Stimulated activated CD8-positive, alpha-beta memory T cell treated with anti-CD3 and anti-CD28 coated beads, Interleukin-4, amount 100 ng/mL, for 24 hours (primary cell): ENCODE results near the gene RETN.

ENCODE experiments used
- DNase-seq: peaks from one replicate; pipeline ENCODE4 v3.0.0-alpha.2; 2020; ENCODE audit warnings: low read depth

RETN gene

DNA sequence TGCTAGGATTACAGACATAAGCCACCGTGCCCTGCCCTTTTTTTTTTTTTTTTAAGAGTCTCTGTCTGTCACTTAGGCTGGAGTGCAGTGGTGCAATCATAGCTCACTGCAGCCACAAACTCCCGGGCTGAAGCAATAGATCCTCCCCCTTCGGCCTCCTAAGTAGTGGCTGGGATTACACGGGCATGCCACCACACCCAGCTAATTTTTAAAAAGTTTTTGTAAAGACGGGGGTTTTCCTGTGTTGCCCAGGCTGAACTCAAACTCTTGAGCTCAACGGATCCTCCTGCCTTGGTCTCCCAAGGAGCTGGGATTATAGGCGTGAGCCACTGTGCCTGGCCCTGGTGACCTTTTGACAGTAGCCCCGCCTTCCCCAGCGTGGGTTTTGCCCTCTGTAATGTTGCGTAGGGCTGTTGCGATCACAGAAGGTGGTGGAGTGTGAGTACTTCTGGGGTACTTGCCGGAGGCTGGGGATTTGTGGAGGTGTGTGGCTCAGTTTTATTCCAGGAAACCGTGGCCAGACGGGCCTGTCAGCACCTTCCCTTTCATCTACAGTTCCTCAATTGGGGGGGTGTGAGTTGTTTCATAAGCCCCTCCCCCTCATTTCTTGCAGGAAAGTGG is 11.6 kb upstream of the RETN start:
- DNase-seq, result peak; percentile 26

DNA sequence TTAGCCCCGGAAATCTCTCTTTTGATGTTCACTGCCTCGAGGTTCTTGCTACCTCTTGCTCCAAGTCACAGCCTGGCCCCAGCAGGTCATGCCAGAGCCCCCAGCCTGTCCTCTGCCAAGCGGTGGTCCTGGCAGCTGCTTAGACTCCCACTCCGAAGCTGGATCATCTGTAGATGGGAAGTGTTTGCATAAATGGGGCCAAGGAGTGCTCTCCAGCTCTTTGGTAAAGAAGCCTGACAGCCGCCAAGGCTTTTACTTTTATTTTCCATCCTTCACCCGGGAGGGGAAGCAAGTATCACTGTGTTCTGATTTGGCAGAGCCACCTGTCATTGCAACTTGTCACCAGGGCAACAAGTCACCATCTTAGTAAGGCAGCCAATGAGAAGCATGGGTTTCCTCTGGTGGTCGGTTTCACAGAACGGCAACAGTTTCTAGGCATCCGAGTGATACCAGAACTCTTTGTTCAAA is 10.6 kb upstream of the RETN start:
- DNase-seq, result no peak

DNA sequence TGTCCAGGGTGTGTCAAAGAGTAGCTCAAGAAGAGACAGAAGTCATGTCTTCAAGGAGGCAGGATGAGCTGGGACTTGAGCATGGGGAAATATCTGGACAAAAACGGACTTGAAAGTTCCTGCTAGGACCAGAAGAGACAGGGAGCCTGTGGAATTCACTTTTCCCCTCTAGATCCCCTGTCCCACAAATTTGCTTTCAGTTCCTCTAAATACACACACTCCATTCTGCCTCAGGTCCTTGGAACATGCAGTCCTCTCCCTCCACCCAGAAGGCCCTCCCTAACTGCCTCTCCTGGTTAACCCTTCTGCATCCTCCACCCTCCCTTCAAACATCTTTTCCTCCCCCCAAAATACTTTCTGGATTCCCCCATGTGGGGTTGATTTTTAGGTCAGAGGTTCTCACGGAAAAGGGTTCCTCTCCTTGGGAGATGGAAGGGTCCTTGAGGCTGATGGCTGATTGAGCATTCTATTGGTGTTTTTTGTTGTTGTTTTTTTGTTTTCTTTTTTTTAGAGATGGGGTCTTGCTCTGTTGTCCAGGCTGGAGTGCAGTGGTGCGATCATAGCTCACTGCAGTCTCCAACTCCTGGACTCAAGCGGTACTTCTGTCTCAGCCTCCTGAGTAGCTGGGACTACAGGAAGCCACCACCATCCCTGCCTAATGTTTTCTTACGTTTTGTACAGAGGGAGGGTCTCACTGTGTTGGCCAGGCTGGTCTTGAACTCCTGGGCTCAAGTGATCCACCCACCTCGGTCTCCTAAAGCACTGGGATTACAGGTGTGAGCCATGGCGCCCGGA is 6.9 kb upstream of the RETN start:
- no peak for DNase-seq

DNA sequence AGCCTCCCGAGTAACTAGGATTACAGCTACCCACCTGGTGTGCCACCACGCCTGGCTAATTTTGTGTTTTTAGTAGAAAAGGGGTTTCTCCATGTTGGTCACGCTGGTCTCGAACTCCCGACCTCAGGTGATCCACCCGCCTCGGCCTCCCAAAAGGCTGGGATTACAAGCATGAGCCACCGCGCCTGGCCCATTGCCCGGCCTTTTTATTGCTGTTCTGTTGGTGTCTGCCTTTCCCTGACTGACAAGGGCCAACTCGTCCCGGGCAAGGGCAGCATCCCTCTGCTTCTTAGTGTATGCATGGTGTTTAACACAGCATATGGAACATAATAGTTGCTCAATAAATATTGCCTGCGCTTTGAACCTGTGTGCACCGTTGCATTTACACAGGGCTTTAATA is 6.2 kb upstream of the RETN start:
- DNase-seq, result no peak

DNA sequence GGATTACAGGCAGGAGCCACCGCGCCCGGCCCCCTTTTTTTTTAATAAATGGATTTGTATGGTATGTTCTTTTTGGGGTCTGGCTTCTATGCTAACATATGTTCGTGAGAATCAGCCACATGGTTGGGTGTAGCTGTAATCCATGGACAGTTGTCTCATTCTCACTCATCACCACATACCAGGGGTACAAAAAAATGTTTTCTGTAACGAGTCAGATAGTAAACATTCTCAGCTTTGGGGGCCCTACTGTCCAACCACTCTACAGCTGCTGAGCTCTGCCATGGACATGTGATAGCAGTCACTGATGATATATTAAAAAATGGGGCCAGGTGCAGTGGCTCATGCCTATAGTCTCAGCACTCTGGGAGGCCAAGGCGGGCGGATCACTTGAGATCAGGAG is 5.1 kb upstream of the RETN start:
- no peak for DNase-seq

DNA sequence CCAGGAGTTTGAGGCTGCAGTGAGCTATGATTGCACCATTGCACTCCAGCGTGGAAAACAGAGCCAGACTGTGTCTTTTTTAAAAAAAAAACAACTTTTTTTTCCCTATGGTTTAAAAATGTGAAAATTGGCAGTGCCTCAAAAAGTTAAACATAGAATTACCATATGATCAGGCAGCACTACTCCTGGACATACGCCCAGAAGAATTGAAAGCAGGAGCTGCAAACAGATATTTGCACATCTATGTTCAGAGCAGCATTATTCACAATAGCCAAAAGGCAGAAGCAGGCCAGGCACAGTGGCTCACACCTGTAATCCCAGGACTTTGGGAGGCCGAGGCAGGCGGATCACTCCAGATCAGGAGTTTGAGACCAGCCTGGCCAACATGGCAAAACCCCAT is 3.8 kb upstream of the RETN start:
- no peak for DNase-seq

DNA sequence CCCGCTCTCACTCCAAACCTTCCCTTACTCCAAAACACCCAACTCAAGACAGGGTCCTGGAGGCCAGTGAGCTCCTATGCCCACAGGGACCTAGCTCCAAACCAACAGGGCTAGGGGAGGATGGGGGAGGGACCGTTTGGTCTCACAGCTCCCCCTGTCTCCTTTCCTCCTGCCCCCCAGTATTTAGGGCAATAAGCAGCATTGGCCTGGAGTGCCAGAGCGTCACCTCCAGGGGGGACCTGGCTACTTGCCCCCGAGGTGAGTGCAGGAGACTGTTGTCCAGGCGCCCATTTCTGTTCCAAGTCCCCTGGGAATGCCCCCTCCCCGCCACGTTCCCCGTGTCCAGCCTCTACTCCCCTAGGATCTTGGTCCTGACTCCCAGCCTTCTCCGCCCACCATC is 792 bp downstream of the RETN start:
- DNase-seq, result no peak

DNA sequence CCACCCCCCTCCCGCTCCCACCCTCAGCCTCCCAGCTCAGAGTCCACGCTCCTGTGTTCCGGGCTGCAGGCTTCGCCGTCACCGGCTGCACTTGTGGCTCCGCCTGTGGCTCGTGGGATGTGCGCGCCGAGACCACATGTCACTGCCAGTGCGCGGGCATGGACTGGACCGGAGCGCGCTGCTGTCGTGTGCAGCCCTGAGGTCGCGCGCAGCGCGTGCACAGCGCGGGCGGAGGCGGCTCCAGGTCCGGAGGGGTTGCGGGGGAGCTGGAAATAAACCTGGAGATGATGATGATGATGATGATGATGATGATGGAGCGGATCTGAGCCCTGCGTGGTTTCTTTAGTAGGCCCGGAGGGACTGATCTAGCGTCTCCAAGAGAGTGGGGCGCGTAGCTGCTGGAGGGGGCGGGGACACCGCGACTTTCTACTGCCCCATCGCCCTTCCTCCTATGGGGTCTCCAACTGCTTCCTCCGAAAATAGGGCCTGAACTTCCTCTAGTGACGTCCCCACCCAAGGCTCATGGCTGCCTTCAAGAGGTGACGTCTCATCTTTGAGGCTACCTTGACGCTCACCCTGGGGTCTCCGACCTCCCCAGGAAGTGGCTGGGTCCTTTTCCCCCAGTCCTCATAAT is 1.4 kb downstream of the RETN start:
- no peak for DNase-seq

DNA sequence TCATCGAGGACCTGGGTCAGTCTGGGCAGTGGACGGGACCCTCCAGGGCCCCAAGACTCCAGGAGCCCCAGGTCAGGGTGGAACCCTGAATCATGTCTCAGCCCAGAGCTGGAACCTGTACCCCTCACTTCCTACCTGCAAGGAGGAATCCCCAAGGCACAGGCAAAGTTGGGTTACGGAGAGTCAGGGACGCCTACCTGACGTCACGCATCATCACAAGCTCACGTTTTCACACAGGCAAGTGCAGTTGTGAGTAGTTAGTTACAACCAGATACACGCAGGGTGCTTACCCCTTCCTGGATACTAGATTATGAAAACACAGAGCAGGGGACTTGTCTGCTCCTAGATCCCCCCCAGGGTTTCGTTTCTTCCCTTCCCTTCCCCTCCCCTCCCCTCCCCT is 1.9 kb downstream of the RETN start:
- no peak for DNase-seq

DNA sequence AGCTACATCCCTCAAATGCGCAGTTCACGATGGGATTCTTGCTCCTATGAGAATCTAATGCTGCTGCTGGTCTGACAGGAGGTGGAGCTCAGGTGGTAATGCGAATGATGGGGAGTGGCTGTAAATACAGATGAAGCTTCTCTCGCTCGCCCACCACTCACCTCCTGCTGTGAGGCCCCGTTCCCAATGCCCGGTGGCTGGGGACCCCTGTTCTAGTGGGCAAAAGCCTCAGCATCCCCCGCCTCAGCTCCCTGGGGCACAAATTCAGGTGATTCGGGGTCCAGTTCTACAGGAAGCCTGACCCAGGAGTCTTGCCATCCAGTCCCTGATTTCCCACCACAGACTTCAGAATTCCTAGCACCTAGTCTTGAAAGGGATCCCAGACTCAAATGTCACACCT is 3.7 kb downstream of the RETN start:
- no peak for DNase-seq

DNA sequence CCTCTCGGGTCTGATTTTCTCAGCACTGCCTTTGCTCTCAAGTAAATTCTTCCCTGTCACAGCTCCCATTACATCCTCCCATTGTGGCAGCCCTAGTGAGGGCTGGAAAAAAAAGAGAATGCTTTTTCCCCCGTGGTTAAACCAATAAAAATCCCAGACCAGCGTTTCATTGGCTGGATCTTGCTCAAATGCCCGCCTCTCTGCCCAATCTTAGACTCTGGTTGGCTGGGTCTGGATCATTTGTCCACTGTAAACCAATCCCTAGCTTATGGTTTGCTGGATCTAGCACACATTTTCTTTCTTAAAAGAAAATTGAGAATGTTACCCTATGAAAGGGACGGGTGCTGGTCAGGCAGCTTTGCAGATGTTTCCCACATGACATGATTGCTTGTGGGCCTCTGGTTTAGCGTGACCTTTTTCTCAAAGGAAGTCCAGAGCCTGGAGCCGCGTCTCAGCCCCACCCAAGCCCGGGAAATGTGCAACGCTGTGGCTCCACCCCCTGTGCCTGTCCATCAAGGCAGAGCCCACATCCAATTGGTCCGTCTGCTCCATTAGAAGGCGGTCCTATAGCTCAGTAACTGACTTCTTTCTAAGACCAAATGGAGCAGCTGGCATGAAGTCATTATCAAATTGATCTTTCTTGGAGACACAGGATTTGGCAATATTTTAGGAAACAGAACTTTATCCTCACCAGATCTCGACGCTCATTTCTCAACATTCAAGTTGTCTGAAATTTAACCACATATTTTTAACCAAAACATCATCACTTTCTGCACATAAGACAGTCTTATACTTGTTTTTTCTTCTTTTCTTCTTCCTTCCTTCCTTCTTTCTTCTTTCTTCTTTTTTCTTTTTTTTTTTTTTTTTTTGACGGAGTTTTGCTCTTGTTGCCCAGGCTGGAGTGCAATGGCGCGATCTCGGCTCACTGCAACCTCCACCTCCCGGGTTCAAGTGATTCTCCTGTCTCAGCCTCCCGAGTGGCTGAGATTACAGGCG is 5.5 kb downstream of the RETN start:
- no peak for DNase-seq

DNA sequence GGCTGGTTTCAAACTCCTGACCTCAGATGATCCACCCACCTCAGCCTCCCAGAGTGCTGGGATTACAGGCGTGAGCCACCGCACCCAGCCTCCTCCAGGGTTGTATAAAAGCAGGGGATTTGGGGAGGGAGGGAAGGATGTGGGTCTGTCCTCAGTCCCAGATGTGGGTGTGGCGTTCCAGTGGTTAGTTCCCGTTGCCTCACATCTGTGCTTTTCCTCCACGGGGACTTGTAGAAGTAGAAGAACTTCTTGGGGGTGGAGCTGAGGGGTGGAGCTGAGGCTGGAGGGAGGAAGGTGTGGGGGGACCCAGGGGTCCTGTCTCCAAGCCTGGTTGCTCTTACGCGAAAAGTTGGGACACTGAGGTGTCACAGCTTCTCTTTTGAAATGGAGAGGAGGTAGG is 7.5 kb downstream of the RETN start:
- DNase-seq, result no peak

DNA sequence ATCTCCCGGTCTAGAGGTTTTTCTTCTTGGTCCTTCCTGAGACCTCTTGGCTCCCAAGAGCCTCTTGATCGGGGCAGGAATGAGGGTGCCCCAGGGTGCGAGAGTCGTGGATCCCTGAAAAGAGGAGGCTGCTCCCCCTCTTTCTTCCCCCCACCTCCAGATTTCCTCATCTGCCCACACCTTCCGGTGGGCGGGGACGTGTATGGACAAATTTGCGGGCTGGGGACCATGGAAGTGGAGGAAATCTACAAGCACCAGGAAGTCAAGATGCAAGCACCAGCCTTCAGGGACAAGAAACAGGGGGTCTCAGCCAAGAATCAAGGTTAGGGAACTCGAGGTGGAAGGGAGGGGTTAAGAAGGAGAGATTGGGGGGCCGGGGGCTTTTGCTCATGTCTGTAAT is 8.0 kb downstream of the RETN start, which contains the start of gene MCEMP1:
MCEMP1 (plus strand) TSS at position 237 of the 400 bp plus-strand sequence; CDS start at position 268, 31 bp downstream.
- DNase-seq, result no peak

DNA sequence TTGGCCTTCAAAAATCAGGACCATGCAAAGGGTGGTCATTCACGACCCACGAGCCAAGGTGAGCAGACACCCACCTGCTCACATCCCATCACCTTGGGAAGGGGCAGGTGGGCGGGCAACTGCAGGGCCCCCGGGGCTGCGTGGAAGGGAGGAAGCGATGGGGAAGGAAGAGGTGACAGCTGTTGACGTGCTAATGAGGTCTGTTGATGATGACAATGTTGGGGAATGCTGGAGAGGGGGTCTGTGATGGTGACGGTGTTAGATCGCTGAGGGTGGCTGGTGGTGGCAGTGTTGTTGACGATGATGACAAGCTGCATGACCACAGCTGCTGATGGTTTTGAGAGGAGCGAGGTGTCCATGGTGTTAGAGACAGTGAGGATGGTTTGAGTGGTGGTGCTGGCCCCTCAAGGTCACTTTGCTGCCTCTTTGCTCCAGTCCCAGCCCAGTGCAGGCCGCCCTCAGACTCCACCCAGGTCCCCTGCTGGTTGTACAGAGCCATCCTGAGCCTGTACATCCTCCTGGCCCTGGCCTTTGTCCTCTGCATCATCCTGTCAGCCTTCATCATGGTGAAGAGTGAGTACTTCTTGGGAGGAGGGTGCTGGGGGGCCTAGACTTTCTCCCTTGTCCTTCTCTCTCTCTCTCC is 8.9 kb downstream of the RETN start:
- DNase-seq, result no peak

DNA sequence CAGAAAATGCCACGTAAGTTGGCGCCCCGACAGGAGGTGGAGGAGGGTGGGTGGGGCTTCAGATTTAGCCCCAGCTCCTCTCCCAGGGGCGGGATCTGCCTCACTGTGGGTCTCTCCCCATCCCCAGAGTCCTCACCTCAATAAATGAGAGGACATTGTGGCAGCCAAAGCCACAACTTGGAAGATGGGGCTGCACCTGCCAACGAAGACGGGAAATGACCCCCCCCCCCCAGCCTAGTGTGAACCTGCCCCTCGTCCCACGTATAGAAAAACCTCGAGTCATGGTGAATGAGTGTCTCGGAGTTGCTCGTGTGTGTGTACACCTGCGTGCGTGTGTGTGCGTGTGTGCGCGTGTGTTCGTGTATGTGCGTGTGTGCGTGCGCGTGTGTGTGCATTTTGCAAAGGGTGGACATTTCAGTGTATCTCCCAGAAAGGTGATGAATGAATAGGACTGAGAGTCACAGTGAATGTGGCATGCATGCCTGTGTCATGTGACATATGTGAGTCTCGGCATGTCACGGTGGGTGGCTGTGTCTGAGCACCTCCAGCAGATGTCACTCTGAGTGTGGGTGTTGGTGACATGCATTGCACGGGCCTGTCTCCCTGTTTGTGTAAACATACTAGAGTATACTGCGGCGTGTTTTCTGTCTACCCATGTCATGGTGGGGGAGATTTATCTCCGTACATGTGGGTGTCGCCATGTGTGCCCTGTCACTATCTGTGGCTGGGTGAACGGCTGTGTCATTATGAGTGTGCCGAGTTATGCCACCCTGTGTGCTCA is 10.3 kb downstream of the RETN start:
- DNase-seq, result peak; percentile 35

DNA sequence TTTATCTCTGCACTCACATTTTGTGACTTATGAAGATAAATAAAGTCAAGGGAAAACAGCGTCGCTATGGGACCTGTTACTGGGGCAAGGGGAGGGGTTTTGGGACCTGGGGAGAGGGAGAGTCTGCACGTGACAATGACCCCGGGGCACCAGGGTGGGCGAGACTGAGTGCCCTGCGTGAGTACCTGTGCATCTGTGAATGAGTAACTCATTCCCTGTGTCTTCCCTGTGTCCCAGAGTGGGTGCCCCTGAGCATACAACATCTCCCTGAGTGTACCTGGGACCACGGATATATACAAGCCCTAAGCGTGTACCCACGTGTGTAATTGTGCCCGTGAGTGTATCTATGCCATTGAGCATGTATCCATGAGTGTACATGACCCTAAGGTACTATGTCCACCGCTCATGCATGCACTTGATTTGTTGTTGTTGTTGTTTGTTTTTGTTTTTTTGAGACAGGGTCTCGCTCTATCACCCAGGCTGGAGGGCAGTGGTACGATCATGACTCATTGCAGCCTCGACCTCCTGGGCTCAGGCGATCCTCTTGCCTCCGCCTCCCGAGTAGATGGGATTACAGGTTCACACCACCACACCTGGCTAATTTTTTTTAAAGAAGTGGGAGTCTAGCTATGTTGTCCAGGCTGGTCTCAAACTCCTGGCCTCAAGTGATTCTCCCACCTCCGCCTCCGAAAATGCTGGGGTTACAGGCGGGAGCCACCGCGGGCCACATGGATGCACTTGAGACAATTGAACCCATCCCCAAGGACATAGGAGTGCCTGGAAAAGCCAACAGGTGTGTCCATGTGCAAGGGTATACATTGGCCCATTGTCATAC is 11.1 kb downstream of the RETN start:
- DNase-seq, result no peak

DNA sequence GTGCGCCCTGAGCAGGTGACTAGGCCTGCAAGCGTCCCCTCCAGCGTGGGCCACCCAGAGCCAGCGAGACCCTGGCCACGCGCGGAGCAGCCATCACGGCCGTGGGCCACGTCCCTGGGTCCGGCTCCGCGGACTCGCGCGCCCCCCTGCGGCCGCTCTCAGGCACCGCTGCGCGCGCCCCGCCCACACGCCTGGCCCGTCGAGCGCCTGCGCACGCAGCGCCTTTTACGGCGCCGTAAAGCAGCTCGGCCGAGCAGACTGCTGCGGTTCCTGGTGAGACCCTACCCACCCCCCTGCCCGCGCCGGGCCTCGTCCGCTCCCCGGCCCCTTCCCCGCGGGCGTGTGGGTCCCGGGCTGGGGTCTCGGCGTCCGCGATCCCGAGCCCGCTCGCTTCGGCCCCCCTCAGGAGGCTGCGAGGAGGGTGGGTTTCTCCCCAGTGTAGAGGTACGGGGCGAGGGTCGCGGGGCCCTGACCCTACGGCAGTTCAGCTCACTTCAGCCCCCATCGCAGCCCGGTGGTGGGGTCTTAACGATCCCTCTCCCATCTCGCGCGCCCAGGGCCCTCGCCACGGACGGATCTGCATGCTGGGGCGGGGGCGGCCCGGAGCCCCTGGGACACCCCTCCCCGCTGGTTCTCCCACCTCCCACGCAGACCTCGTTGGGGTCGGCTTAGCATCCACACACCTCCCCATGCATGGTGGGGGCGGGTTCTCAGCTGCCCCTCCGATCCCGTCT is 11.9 kb downstream of the RETN start, which contains the start of gene TRAPPC5:
TRAPPC5 (plus strand) TSS at position 228 of the 734 bp plus-strand sequence. CDS start 1,421 bp downstream, outside the sequence.
- peak; percentile 74 for DNase-seq

DNA sequence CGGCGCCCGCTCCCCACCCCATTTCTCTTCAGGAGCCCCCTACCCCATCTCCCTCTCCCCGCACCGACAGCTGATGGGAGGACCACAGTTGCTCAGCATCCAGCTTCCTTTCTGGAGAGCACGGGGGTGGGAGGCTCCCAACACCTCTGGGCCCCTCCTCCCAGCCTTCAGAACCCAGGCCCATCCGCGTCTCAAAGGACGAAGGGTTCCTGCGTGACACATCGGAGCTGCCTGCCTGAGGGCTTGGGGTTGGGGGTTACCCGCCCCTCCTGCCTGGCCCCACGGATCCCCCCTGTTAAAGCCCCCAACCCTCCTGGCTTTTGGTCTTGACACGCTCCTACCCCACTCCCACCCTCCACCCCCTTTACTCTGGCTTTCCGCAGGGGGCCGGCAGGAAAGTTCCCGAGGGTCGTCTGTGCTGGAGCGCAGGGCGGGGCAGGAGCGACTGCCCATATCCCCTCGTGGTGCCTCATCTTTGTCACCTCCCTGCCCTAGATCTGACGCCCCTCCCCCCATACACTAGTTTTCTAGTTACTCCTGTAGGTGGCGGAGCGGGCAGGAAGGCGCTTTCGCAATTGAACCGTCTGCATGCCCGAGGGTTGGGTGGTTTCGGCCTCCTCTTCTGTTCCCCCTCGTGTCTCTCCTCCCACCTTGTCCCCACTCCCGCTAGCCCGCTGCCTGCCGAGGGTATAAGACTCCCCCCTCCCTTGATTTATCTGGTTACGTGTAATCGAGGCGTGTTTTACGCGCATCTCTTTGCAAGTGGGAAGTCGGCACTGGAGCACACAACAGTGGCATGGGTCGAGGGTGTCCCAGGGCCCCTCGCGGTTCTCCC is 12.7 kb downstream of the RETN start:
- peak; percentile 72 for DNase-seq
